GM21723 (cell line): ENCODE data around the gene CAPN13.

Source experiments
- ATAC-seq: cut with Tn5 transposase; IDR thresholded peaks from one replicate; pipeline ENCODE4 v1.9.1; 2021; ENCODE audit warnings: mild to moderate bottlenecking, moderate library complexity; ENCODE audit not compliant: unreplicated experiment

The CAPN13 gene

GRCh38 chr2:30807249-30807648 lies at the start of gene CAPN13:
Gene CAPN13 (minus strand): TSS chr2:30807446. CDS start chr2:30787325, 20,121 bp downstream.
- no peak for ATAC-seq

GRCh38 chr2:30847841-30848240 lies 40.6 kb upstream of the CAPN13 start:
- ATAC-seq, result no peak

GRCh38 chr2:30847329-30847728 lies 40.1 kb upstream of the CAPN13 start:
- ATAC-seq, result no peak

- no peak for ATAC-seq
Measured at GRCh38 chr2:30828586-30828985, 21.3 kb upstream of the CAPN13 start.

- ATAC-seq, result no peak
Measured at GRCh38 chr2:30826916-30827315, 19.7 kb upstream of the CAPN13 start.

GRCh38 chr2:30826481-30826880 lies 19.2 kb upstream of the CAPN13 start:
- no peak for ATAC-seq

GRCh38 chr2:30823452-30823851 lies 16.2 kb upstream of the CAPN13 start:
- ATAC-seq, result no peak

GRCh38 chr2:30821960-30822359 lies 14.7 kb upstream of the CAPN13 start:
- ATAC-seq, result no peak

- ATAC-seq, result no peak
Measured at GRCh38 chr2:30820381-30821055, 13.3 kb upstream of the CAPN13 start.

- no peak for ATAC-seq
Measured at GRCh38 chr2:30809938-30810337, 2.7 kb upstream of the CAPN13 start.

- ATAC-seq, result no peak
Measured at GRCh38 chr2:30808695-30809094, 1.4 kb upstream of the CAPN13 start.

- ATAC-seq, result no peak
Measured at GRCh38 chr2:30803281-30803680, 4.0 kb downstream of the CAPN13 start.

GRCh38 chr2:30802611-30803010 lies 4.6 kb downstream of the CAPN13 start:
- ATAC-seq, result no peak

GRCh38 chr2:30801821-30802455 lies 5.3 kb downstream of the CAPN13 start:
- ATAC-seq, result no peak

GRCh38 chr2:30800159-30800558 lies 7.1 kb downstream of the CAPN13 start:
- no peak for ATAC-seq

GRCh38 chr2:30799366-30799765 lies 7.9 kb downstream of the CAPN13 start:
- no peak for ATAC-seq

GRCh38 chr2:30798536-30798991 lies 8.7 kb downstream of the CAPN13 start:
- ATAC-seq, result no peak

- ATAC-seq, result no peak
Measured at GRCh38 chr2:30797381-30798015, 9.7 kb downstream of the CAPN13 start.

- ATAC-seq, result no peak
Measured at GRCh38 chr2:30796699-30797098, 10.5 kb downstream of the CAPN13 start.

- no peak for ATAC-seq
Measured at GRCh38 chr2:30792521-30792920, 14.7 kb downstream of the CAPN13 start.

- no peak for ATAC-seq
Measured at GRCh38 chr2:30790879-30791278, 16.4 kb downstream of the CAPN13 start.

GRCh38 chr2:30789670-30790210 lies 17.5 kb downstream of the CAPN13 start:
- no peak for ATAC-seq
